ENCODE results near the gene ZBTB46. TPM values are rescaled to one million over a fixed set of nuclear protein-coding genes. Genes with fewer than 3 reads are reported as not detected.
A peak's percentile ranks its signal among the peaks of the same experiment; 100 is the strongest.

Gene ZBTB46
- polyA plus RNA-seq, 3 donors, result 0.07 to 2.3 (median 0.37) TPM

DNA sequence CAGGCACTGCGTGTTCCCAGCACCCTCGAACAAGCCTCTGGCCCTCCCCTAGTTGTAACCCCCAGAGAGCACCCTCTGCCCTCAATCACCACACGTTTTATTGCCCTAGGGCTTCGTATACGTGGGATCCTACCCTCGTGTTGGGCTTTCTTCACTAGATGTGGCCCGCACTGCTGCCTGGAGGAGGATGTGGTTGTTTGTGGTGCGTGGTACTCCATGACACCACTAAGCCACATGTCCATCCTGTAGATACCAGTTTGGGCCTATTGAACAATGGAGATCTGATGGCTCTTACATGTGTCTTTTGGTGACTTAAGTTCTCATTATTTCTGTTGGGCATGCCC lies 74.4 kb downstream of the ZBTB46 start:
- no peaks in the 10 kb centered on the region for H3K79me2 ChIP-seq (ENCODE audit: insufficient read depth, low read length)
- H3K9ac ChIP-seq (ENCODE audit: insufficient read depth, low read length, poor library complexity, severe bottlenecking), result no peak overlapping the region
- Mint-ChIP-seq H3K27ac (no peak overlapping the region), H3K4me3 (no peak overlapping the region), H3K27me3 (ENCODE audit: low read depth in 3 of 3) (peaks cover 4 to 7% (median 6%) of the 10 kb centered on the region in 3 donors), H3K4me1 (peaks cover 3% of the 10 kb centered on the region), H3K36me3 (no peaks in the 10 kb centered on the region), H3K9me3 (no peaks in the 10 kb centered on the region)
- no peaks in the 10 kb centered on the region for H3K9me3 ChIP-seq (replicated peaks in 1 of 2; ENCODE audit: control insufficient read depth in 1 of 2, insufficient read depth in 1 of 2, low read length in 2 of 2)
- no peaks in the 10 kb centered on the region for H3K27me3 ChIP-seq (ENCODE audit: control insufficient read depth in 2 of 2, insufficient read depth in 2 of 2, low read length in 2 of 2)
- no peaks in the 10 kb centered on the region for H3K36me3 ChIP-seq (replicated peaks in 1 of 2; ENCODE audit: control insufficient read depth in 1 of 2, insufficient read depth in 2 of 2, low read length in 2 of 2)
- no peak overlapping the region for H2AFZ ChIP-seq (ENCODE audit: insufficient read depth, low read depth, low read length, poor library complexity, severe bottlenecking)
- H3K4me3 ChIP-seq (replicated peaks in 1 of 3; ENCODE audit: low read depth in 2 of 3, low read length in 3 of 3), result no peak overlapping the region
- no peaks in the 10 kb centered on the region for H3K4me1 ChIP-seq (ENCODE audit: control insufficient read depth in 1 of 2, insufficient read depth in 2 of 2, low read length in 2 of 2)
- TF ChIP-seq, protein P1, sequence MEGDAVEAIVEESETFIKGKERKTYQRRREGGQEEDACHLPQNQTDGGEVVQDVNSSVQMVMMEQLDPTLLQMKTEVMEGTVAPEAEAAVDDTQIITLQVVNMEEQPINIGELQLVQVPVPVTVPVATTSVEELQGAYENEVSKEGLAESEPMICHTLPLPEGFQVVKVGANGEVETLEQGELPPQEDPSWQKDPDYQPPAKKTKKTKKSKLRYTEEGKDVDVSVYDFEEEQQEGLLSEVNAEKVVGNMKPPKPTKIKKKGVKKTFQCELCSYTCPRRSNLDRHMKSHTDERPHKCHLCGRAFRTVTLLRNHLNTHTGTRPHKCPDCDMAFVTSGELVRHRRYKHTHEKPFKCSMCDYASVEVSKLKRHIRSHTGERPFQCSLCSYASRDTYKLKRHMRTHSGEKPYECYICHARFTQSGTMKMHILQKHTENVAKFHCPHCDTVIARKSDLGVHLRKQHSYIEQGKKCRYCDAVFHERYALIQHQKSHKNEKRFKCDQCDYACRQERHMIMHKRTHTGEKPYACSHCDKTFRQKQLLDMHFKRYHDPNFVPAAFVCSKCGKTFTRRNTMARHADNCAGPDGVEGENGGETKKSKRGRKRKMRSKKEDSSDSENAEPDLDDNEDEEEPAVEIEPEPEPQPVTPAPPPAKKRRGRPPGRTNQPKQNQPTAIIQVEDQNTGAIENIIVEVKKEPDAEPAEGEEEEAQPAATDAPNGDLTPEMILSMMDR (IDR thresholded peaks at IDR 0.05), result no peak
- H4K20me1 ChIP-seq (ENCODE audit: insufficient read depth, low read length), result no peaks in the 10 kb centered on the region
- H3K27ac ChIP-seq (ENCODE audit: low read depth in 1 of 2, low read length in 2 of 2), result no peak overlapping the region
- intact Hi-C loops (cut with micrococcal nuclease), result no loop called here
- no peak for DNase-seq
- WGBS (ENCODE audit: insufficient coverage), result 78% methylated on average over 2 of the region's 8 CpGs
- H3K4me2 ChIP-seq (replicated peaks; ENCODE audit: extremely low read depth, low read length, poor library complexity, severe bottlenecking), result no peak overlapping the region

DNA sequence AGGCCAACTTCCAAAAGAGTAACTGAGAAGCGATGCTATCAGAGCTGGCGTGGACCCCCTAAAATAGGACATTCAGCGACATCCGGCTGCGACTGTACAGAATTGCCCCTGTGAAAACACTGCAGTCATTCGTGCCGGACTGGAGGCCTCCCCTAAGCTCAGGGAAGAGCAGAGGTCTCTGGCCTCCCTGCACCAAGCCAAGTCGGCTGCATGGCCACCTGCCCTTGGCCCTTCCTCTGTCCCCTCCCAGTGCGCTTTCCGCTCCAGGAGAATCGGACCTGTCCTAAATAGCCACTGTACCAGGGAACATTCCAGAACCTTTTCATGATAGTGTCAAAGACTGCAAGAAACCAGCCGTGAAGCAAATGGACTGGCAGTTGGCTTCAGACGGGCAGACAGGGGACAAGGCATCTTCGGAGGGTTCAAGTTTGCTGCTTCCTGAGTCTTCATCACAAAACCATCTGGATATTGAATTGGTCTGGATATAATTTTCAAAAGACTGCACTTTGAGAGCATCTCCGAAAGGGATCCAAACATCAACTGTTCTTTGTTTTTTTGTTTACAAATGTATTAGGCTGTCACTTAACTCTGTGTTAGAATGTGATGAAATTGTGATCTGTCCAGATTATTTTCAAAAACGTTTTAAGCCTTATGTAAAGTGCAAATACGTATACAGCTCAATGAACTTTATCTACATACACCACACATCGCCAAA lies 75.0 kb downstream of the ZBTB46 start:
- H3K27ac Mint-ChIP-seq, result peak overlapping the region in 1 of 7 donors; percentile 6
- no peaks in the 10 kb centered on the region for H3K4me1 ChIP-seq (ENCODE audit: control insufficient read depth in 1 of 2, insufficient read depth in 2 of 2, low read length in 2 of 2)
- H3K4me1 Mint-ChIP-seq, result peaks cover 3% of the 10 kb centered on the region
- no peak overlapping the region for H3K4me3 ChIP-seq (replicated peaks in 1 of 3; ENCODE audit: low read depth in 2 of 3, low read length in 3 of 3)
- 94% methylated on average over 17 of the region's 18 CpGs for WGBS (ENCODE audit: insufficient coverage)
- H3K4me3 Mint-ChIP-seq, result no peak overlapping the region
- no peaks in the 10 kb centered on the region for H4K20me1 ChIP-seq (ENCODE audit: insufficient read depth, low read length)
- H3K27me3 ChIP-seq (ENCODE audit: control insufficient read depth in 2 of 2, insufficient read depth in 2 of 2, low read length in 2 of 2), result no peaks in the 10 kb centered on the region
- no peaks in the 10 kb centered on the region for H3K9me3 Mint-ChIP-seq
- no peak for DNase-seq
- no peak overlapping the region for H3K9ac ChIP-seq (ENCODE audit: insufficient read depth, low read length, poor library complexity, severe bottlenecking)
- H3K9me3 ChIP-seq (replicated peaks in 1 of 2; ENCODE audit: control insufficient read depth in 1 of 2, insufficient read depth in 1 of 2, low read length in 2 of 2), result no peaks in the 10 kb centered on the region
- peaks cover 4 to 9% (median 7%) of the 10 kb centered on the region in 3 donors for H3K27me3 Mint-ChIP-seq (ENCODE audit: low read depth in 3 of 3)
- intact Hi-C loops (cut with micrococcal nuclease), result no loop called here
- TF ChIP-seq, protein P1 (IDR thresholded peaks at IDR 0.05), result no peak
- H3K4me2 ChIP-seq (replicated peaks; ENCODE audit: extremely low read depth, low read length, poor library complexity, severe bottlenecking), result no peak overlapping the region
- no peaks in the 10 kb centered on the region for H3K79me2 ChIP-seq (ENCODE audit: insufficient read depth, low read length)
- H3K36me3 Mint-ChIP-seq, result no peaks in the 10 kb centered on the region
- H3K27ac ChIP-seq (ENCODE audit: low read depth in 1 of 2, low read length in 2 of 2), result no peak overlapping the region
- no peaks in the 10 kb centered on the region for H3K36me3 ChIP-seq (replicated peaks in 1 of 2; ENCODE audit: control insufficient read depth in 1 of 2, insufficient read depth in 2 of 2, low read length in 2 of 2)
- H2AFZ ChIP-seq (ENCODE audit: insufficient read depth, low read depth, low read length, poor library complexity, severe bottlenecking), result no peak overlapping the region
